ENCODE results near the gene CP. TPM values are rescaled to one million over a fixed set of nuclear protein-coding genes. Genes with fewer than 3 reads are reported as not detected.
"Not testable (repeated sequence)": the region's sequence is repeated elsewhere in the genome, so short reads cannot be mapped to it uniquely, and the experiment has no call there.

The CP gene
- total RNA-seq, 1 donor from 2014 or later: 1.0 TPM

DNA sequence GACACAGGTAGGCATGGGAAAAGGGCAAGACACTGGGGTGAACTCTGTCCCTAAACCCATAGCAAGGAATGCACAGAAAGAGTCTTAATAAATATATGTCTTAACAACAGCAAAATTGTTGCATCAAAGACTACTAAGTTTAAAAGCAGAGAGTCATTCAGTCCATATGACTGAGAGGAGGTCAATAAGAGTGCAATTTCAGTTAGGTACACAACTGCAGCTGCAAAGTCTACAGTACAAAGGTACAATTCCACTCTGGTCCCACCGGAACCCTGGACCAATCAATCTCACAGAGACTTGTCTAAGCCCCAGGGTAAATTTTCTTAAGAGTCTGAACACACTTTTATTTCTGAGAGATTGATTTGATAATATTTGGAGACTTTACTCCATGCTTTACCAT lies 6.9 kb downstream of the CP start:
- H3K9me3 ChIP-seq (ENCODE audit: control insufficient read depth in 3 of 3, low read length in 3 of 3): no peaks in the 10 kb centered on the region

DNA sequence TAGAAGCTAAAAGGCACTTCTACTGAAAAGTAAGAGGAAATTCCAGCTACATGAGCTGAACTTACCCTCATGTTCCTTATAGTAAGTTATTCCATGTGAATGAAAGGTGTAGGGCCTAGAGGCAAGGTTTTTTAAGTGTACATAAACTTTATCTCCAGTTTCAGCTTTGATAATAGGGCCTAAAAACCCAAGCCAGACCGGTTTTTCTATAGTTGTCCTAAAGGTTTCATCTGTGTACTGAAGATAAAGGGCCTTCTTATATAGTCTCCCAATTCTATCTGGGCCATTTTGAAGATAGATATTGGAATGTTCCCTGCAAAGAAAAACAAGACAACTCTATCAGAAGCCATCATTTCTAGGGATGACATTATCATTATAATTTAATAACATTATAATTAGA lies 9.2 kb downstream of the CP start:
- H3K36me3 ChIP-seq (ENCODE audit: control insufficient read depth in 3 of 3, insufficient read depth in 3 of 3, low read length in 3 of 3): no peaks in the 10 kb centered on the region
- no peak overlapping the region for H3K4me3 ChIP-seq (ENCODE audit: low read length in 3 of 3)
- H3K9me3 ChIP-seq (ENCODE audit: control insufficient read depth in 3 of 3, low read length in 3 of 3): no peaks in the 10 kb centered on the region
- no peaks in the 10 kb centered on the region for H3K4me1 ChIP-seq (ENCODE audit: control insufficient read depth in 3 of 3, insufficient read depth in 3 of 3, low read length in 3 of 3)
- no peak overlapping the region for H3K9ac ChIP-seq (ENCODE audit: low read depth in 1 of 3, low read length in 3 of 3)
- H3K27ac ChIP-seq (ENCODE audit: low read depth, low read length): no peak overlapping the region
- H3K27me3 ChIP-seq (ENCODE audit: control insufficient read depth in 3 of 3, insufficient read depth in 3 of 3, low read length in 3 of 3): no peaks in the 10 kb centered on the region

More for the DNA sequence above, 6.9 kb downstream of the CP start:
- H3K4me3 ChIP-seq (ENCODE audit: low read length in 3 of 3): no peak overlapping the region
- H3K27ac ChIP-seq (ENCODE audit: low read depth, low read length): no peak overlapping the region
- no peaks in the 10 kb centered on the region for H3K27me3 ChIP-seq (ENCODE audit: control insufficient read depth in 3 of 3, insufficient read depth in 3 of 3, low read length in 3 of 3)
- no peak overlapping the region for H3K9ac ChIP-seq (ENCODE audit: low read depth in 1 of 3, low read length in 3 of 3)
- H3K36me3 ChIP-seq (ENCODE audit: control insufficient read depth in 3 of 3, insufficient read depth in 3 of 3, low read length in 3 of 3): no peaks in the 10 kb centered on the region
- H3K4me1 ChIP-seq (ENCODE audit: control insufficient read depth in 3 of 3, insufficient read depth in 3 of 3, low read length in 3 of 3): no peaks in the 10 kb centered on the region

DNA sequence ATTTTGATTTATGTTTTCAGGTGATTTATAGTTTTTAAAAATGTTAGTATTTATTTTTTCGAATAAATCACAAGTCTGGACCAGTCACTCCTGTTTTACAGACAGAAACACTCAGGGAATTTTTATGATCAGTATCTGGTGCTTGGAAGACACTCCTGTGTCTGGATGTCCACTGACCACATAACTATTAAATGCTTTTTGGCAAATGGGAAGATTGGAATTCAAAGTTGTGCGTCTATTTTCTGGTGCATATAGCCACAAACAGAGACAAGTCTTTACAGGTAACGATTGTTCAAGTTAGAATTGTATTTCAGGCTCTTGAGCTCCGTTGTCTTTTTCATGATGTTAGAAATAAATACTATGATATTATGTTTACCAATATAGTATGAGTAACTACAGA lies 12.2 kb downstream of the CP start:
- no peak overlapping the region for H3K4me3 ChIP-seq (ENCODE audit: low read length in 3 of 3)
- no peaks in the 10 kb centered on the region for H3K36me3 ChIP-seq (ENCODE audit: control insufficient read depth in 3 of 3, insufficient read depth in 3 of 3, low read length in 3 of 3)
- H3K4me1 ChIP-seq (ENCODE audit: control insufficient read depth in 3 of 3, insufficient read depth in 3 of 3, low read length in 3 of 3): no peaks in the 10 kb centered on the region
- no peak overlapping the region for H3K9ac ChIP-seq (ENCODE audit: low read depth in 1 of 3, low read length in 3 of 3)
- H3K9me3 ChIP-seq (ENCODE audit: control insufficient read depth in 3 of 3, low read length in 3 of 3): no peaks in the 10 kb centered on the region
- H3K27ac ChIP-seq (ENCODE audit: low read depth, low read length): no peak overlapping the region
- H3K27me3 ChIP-seq (ENCODE audit: control insufficient read depth in 3 of 3, insufficient read depth in 3 of 3, low read length in 3 of 3): no peaks in the 10 kb centered on the region

GRCh38 chr3:149207475-149207874 lies 14.2 kb downstream of the CP start:
- no peak overlapping the region for H3K4me3 ChIP-seq (ENCODE audit: low read length in 3 of 3)
- no peak overlapping the region for H3K27ac ChIP-seq (ENCODE audit: low read depth, low read length)
- H3K36me3 ChIP-seq (ENCODE audit: control insufficient read depth in 3 of 3, insufficient read depth in 3 of 3, low read length in 3 of 3): no peaks in the 10 kb centered on the region
- no peak overlapping the region for H3K9ac ChIP-seq (ENCODE audit: low read depth in 1 of 3, low read length in 3 of 3)
- no peaks in the 10 kb centered on the region for H3K4me1 ChIP-seq (ENCODE audit: control insufficient read depth in 3 of 3, insufficient read depth in 3 of 3, low read length in 3 of 3)
- no peaks in the 10 kb centered on the region for H3K9me3 ChIP-seq (ENCODE audit: control insufficient read depth in 3 of 3, low read length in 3 of 3)
- H3K27me3 ChIP-seq (ENCODE audit: control insufficient read depth in 3 of 3, insufficient read depth in 3 of 3, low read length in 3 of 3): no peaks in the 10 kb centered on the region

- no peak overlapping the region for H3K27ac ChIP-seq (ENCODE audit: low read depth, low read length)
- H3K9me3 ChIP-seq (ENCODE audit: control insufficient read depth in 3 of 3, low read length in 3 of 3): no peaks in the 10 kb centered on the region
- H3K9ac ChIP-seq (ENCODE audit: low read depth in 1 of 3, low read length in 3 of 3): no peak overlapping the region
- no peaks in the 10 kb centered on the region for H3K27me3 ChIP-seq (ENCODE audit: control insufficient read depth in 3 of 3, insufficient read depth in 3 of 3, low read length in 3 of 3)
- no peak overlapping the region for H3K4me3 ChIP-seq (ENCODE audit: low read length in 3 of 3)
- no peaks in the 10 kb centered on the region for H3K4me1 ChIP-seq (ENCODE audit: control insufficient read depth in 3 of 3, insufficient read depth in 3 of 3, low read length in 3 of 3)
- H3K36me3 ChIP-seq (ENCODE audit: control insufficient read depth in 3 of 3, insufficient read depth in 3 of 3, low read length in 3 of 3): no peaks in the 10 kb centered on the region
Observed at GRCh38 chr3:149204390-149204991, 17.1 kb downstream of the CP start.

GRCh38 chr3:149203758-149204157 lies 17.9 kb downstream of the CP start:
- Histone ChIP-seq H3K36me3 (ENCODE audit: control insufficient read depth in 3 of 3, insufficient read depth in 3 of 3, low read length in 3 of 3) (no peaks in the 10 kb centered on the region), H3K27me3 (ENCODE audit: control insufficient read depth in 3 of 3, insufficient read depth in 3 of 3, low read length in 3 of 3) (no peaks in the 10 kb centered on the region), H3K4me1 (ENCODE audit: control insufficient read depth in 3 of 3, insufficient read depth in 3 of 3, low read length in 3 of 3) (no peaks in the 10 kb centered on the region), H3K9me3 (ENCODE audit: control insufficient read depth in 3 of 3, low read length in 3 of 3) (no peaks in the 10 kb centered on the region), H3K4me3 (ENCODE audit: low read length in 3 of 3) (no peak overlapping the region), H3K27ac (ENCODE audit: low read depth, low read length) (no peak overlapping the region), H3K9ac (ENCODE audit: low read depth in 1 of 3, low read length in 3 of 3) (no peak overlapping the region)

- Histone ChIP-seq H3K9ac (ENCODE audit: low read depth in 1 of 3, low read length in 3 of 3) (no peak overlapping the region), H3K9me3 (ENCODE audit: control insufficient read depth in 3 of 3, low read length in 3 of 3) (no peaks in the 10 kb centered on the region), H3K27ac (ENCODE audit: low read depth, low read length) (no peak overlapping the region), H3K4me1 (ENCODE audit: control insufficient read depth in 3 of 3, insufficient read depth in 3 of 3, low read length in 3 of 3) (no peaks in the 10 kb centered on the region), H3K4me3 (ENCODE audit: low read length in 3 of 3) (no peak overlapping the region), H3K36me3 (ENCODE audit: control insufficient read depth in 3 of 3, insufficient read depth in 3 of 3, low read length in 3 of 3) (no peaks in the 10 kb centered on the region), H3K27me3 (ENCODE audit: control insufficient read depth in 3 of 3, insufficient read depth in 3 of 3, low read length in 3 of 3) (peaks cover 0 to 3% (median 0%) of the 10 kb centered on the region in 3 donors)
Observed at GRCh38 chr3:149199474-149199873, 22.2 kb downstream of the CP start.

DNA sequence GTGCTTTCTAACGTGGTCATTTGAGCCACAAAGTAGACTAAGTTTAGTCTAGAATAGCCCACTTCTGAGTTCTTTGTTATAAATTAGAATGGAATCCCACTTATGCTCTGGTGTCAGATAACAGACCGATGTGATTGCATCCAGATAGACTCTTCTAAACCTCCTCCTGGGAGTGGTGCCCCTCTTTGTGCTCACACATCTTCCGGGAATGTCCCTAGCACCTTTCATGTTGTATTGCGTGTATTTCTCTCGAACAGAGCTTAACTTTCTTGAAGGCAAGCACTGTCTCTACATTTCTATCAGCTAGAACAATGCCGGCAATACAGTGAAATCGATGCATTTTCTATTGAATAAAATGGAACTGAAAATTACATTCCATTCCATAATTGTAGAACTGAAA lies 23.0 kb downstream of the CP start:
- Histone ChIP-seq H3K4me1 (ENCODE audit: control insufficient read depth in 3 of 3, insufficient read depth in 3 of 3, low read length in 3 of 3) (no peaks in the 10 kb centered on the region), H3K27me3 (ENCODE audit: control insufficient read depth in 3 of 3, insufficient read depth in 3 of 3, low read length in 3 of 3) (peaks cover 0 to 3% (median 0%) of the 10 kb centered on the region in 3 donors), H3K27ac (ENCODE audit: low read depth, low read length) (no peak overlapping the region), H3K36me3 (ENCODE audit: control insufficient read depth in 3 of 3, insufficient read depth in 3 of 3, low read length in 3 of 3) (no peaks in the 10 kb centered on the region), H3K4me3 (ENCODE audit: low read length in 3 of 3) (no peak overlapping the region), H3K9me3 (ENCODE audit: control insufficient read depth in 3 of 3, low read length in 3 of 3) (no peaks in the 10 kb centered on the region), H3K9ac (ENCODE audit: low read depth in 1 of 3, low read length in 3 of 3) (no peak overlapping the region)

DNA sequence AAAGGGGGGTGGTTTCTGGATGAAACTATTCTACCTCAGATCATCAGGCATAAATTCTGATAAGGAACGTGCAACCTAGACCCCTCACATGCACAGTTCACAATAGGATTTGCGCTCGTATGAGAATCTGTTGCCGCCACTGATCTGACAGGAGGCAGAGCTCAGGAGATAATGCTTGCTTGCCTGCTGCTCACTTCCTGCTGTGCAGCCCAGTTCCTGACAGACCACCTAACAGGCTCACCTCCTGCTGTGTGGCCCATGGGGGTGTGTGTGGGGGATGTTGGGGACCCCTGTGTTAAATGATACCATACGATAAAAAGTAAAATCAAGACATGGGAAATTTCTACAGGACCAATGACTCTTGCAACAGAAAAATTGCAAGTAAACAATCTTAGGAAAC lies 24.0 kb downstream of the CP start:
- H3K4me1 ChIP-seq (ENCODE audit: control insufficient read depth in 3 of 3, insufficient read depth in 3 of 3, low read length in 3 of 3): no peaks in the 10 kb centered on the region
- H3K9ac ChIP-seq (ENCODE audit: low read depth in 1 of 3, low read length in 3 of 3): no peak overlapping the region
- no peak overlapping the region for H3K27ac ChIP-seq (ENCODE audit: low read depth, low read length)
- H3K9me3 ChIP-seq (ENCODE audit: control insufficient read depth in 3 of 3, low read length in 3 of 3): no peaks in the 10 kb centered on the region
- peak overlapping the region in 1 of 3 donors; percentile 30 for H3K4me3 ChIP-seq (ENCODE audit: low read length in 3 of 3)
- no peaks in the 10 kb centered on the region for H3K36me3 ChIP-seq (ENCODE audit: control insufficient read depth in 3 of 3, insufficient read depth in 3 of 3, low read length in 3 of 3)
- peaks cover 0 to 3% (median 0%) of the 10 kb centered on the region in 3 donors for H3K27me3 ChIP-seq (ENCODE audit: control insufficient read depth in 3 of 3, insufficient read depth in 3 of 3, low read length in 3 of 3)

DNA sequence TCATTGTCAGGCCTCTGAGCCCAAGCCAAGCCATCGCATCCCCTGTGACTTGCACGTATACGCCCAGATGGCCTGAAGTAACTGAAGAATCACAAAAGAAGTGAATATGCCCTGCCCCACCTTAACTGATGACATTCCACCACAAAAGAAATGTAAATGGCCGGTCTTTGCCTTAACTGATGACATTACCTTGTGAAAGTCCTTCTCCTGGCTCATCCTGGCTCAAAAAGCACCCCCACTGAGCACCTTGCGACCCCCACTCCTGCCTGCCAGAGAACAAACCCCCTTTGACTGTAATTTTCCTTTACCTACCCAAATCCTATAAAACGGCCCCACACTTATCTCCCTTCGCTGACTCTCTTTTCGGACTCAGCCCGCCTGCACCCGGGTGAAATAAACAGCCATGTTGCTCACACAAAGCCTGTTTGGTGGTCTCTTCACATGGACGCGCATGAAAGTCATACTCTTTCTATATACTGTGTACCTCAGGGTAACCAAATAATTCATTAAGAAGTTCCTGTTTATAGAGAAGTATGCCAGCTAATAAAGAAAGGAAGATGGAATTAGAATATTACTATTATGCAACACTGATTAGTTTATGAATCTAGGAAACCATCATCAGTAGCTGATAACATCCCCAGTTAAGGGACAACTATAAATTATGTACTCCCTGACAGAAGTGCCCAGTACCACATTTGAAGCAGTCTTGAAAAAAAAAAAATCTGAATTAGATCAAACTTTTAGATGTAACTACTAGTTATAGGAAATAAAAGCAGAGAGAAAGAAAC lies 24.6 kb downstream of the CP start:
- H3K4me1 ChIP-seq (ENCODE audit: control insufficient read depth in 3 of 3, insufficient read depth in 3 of 3, low read length in 3 of 3); H3K9me3 ChIP-seq (ENCODE audit: control insufficient read depth in 3 of 3, low read length in 3 of 3); H3K27me3 ChIP-seq (ENCODE audit: control insufficient read depth in 3 of 3, insufficient read depth in 3 of 3, low read length in 3 of 3); H3K9ac ChIP-seq (ENCODE audit: low read depth in 1 of 3, low read length in 3 of 3); H3K36me3 ChIP-seq (ENCODE audit: control insufficient read depth in 3 of 3, insufficient read depth in 3 of 3, low read length in 3 of 3); H3K27ac ChIP-seq (ENCODE audit: low read depth, low read length): not testable (repeated sequence)
- H3K4me3 ChIP-seq (ENCODE audit: low read length in 3 of 3): peak overlapping the region in 1 of 3 donors; percentile 30

Data from skeletal muscle tissue (tissue), 4 donors.